SK-N-SH (cell line): ENCODE data around the gene LHPP. TPM values are rescaled to one million over a fixed set of nuclear protein-coding genes. Genes with fewer than 3 reads are reported as not detected.

Experiments used
- CTCF ChIA-PET: fragments of 300-600, 350-600 bp; formaldehyde crosslinking; extraction: SDS; loops from one replicate; lab custom pipeline; 2021; lab: Yijun Ruan, JAX
- POLR2A ChIA-PET: fragments of 350-600 bp; sonication (Branson Sonifier 250); formaldehyde crosslinking; extraction: SDS; loops from one replicate; lab custom pipeline; 2020; ENCODE audit warnings: antibody characterized with exemption, inconsistent platforms; lab: Yijun Ruan, JAX
- DNase-seq: peaks from one replicate; pipeline ENCODE4 v3.0.0; 2012
- H2AFZ ChIP-seq: fragments of 200-600 bp; sonication (generic); 2 replicates; pipeline ENCODE4 v1.8.1; 2016; ENCODE audit warnings: antibody characterized with exemption, mild to moderate bottlenecking, low read depth
- H3F3A ChIP-seq: fragments of 200-600 bp; sonication (generic); replicated peaks from 2 replicates; pipeline ENCODE3; 2016; ENCODE audit warnings: antibody characterized with exemption, mild to moderate bottlenecking; ENCODE audit not compliant: insufficient read depth
- H3K27ac ChIP-seq, 2 experiments: fragments of 200-500 bp in 1 of 2; fragments of 200-600 bp in 1 of 2; sonication (Bioruptor generic) in 1 of 2; sonication (generic), shearing (Covaris generic) in 1 of 2; 2 replicates each; pipeline versions ENCODE4 v1.5.1 to v1.6.1; 2014 to 2016; ENCODE audit warnings: low read depth in 2 of 2, inconsistent platforms in 1 of 2, low read length in 1 of 2, mild to moderate bottlenecking in 1 of 2, mixed read lengths in 1 of 2
- H3K27me3 ChIP-seq: fragments of 200-600 bp; sonication (generic), shearing (Covaris generic); 2 replicates; pipeline ENCODE4 v1.6.1; 2016; ENCODE audit warnings: mixed run types; ENCODE audit not compliant: insufficient read depth
- H3K36me3 ChIP-seq, 2 experiments: fragments of 200-500 bp in 1 of 2; fragments of 200-600 bp in 1 of 2; sonication (Bioruptor generic) in 1 of 2; sonication (generic) in 1 of 2; replicated peaks in 1 of 2; 2 replicates each; pipeline versions ENCODE3 to v1.5.1; 2014 to 2016; ENCODE audit warnings: low read length in 1 of 2, mild to moderate bottlenecking in 1 of 2; ENCODE audit not compliant: insufficient read depth in 2 of 2, control insufficient read depth in 1 of 2
- H3K4me1 ChIP-seq, 2 experiments: fragments of 200-500 bp in 1 of 2; fragments of 200-600 bp in 1 of 2; sonication (Bioruptor generic) in 1 of 2; sonication (generic), shearing (Covaris generic) in 1 of 2; 2 replicates each; pipeline versions ENCODE4 v1.5.1 to v1.6.1; 2014 to 2016; ENCODE audit warnings: low read depth in 1 of 2, low read length in 1 of 2, mixed run types in 1 of 2; ENCODE audit not compliant: insufficient read depth in 2 of 2, control insufficient read depth in 1 of 2
- H3K4me2 ChIP-seq: fragments of 200-600 bp; sonication (generic), shearing (Covaris generic); 2 replicates; pipeline ENCODE4 v1.6.1; 2017; ENCODE audit warnings: mixed run types
- H3K4me3 ChIP-seq, 2 experiments: fragments of 200-500 bp in 1 of 2; fragments of 200-600 bp in 1 of 2; sonication (Bioruptor generic) in 1 of 2; sonication (generic), shearing (Covaris generic) in 1 of 2; 2 replicates each; pipeline versions ENCODE4 v1.5.1 to v1.8.1; 2014 to 2016; ENCODE audit warnings: low read depth in 2 of 2, inconsistent platforms in 1 of 2, low read length in 1 of 2, mild to moderate bottlenecking in 1 of 2, mixed read lengths in 1 of 2, moderate library complexity in 1 of 2
- H3K79me2 ChIP-seq: fragments of 200-600 bp; sonication (generic); 2 replicates; pipeline ENCODE4 v1.8.1; 2017; ENCODE audit warnings: mild to moderate bottlenecking; ENCODE audit not compliant: insufficient read depth
- H3K9ac ChIP-seq: fragments of 200-600 bp; sonication (generic); 2 replicates; pipeline ENCODE4 v1.6.1; 2017; ENCODE audit warnings: mixed run types
- H3K9me2 ChIP-seq: fragments of 200-600 bp; sonication (generic); 2 replicates; pipeline ENCODE4 v1.6.1; 2017; ENCODE audit warnings: mixed run types
- H3K9me3 ChIP-seq: fragments of 200-600 bp; sonication (generic); 2 replicates; pipeline ENCODE4 v1.6.1; 2017; ENCODE audit warnings: mixed run types, mild to moderate bottlenecking, moderate library complexity
- H4K20me1 ChIP-seq: fragments of 200-600 bp; sonication (generic); 2 replicates; pipeline ENCODE4 v1.6.1; 2017; ENCODE audit warnings: mild to moderate bottlenecking, mixed run types; ENCODE audit not compliant: insufficient read depth
- CHD2 ChIP-seq: fragments of 150-350 bp; IDR thresholded peaks from 2 replicates; pipeline ENCODE4 v1.6.1; 2018; ENCODE audit warnings: low read length; ENCODE audit not compliant: partially characterized antibody
- EZH2phosphoT487 ChIP-seq: fragments of 200-600 bp; sonication (generic); IDR thresholded peaks from 2 replicates; pipeline ENCODE4 v1.6.1; 2017; ENCODE audit warnings: low read depth, mixed run types, mild to moderate bottlenecking, antibody characterized with exemption, moderate library complexity, borderline replicate concordance
- GABPA ChIP-seq: IDR thresholded peaks from 2 replicates; pipeline ENCODE4 v1.4.0; 2012; ENCODE audit warnings: low read depth, mild to moderate bottlenecking
- MEF2A ChIP-seq: IDR thresholded peaks from 2 replicates; pipeline ENCODE4 v1.4.0; 2012; ENCODE audit warnings: low read depth, borderline replicate concordance
- RAD21 ChIP-seq: IDR thresholded peaks from 2 replicates; pipeline ENCODE4 v1.6.1; 2012; ENCODE audit warnings: mild to moderate bottlenecking, low read length
- RCOR1 ChIP-seq: fragments of 150-350 bp; IDR thresholded peaks from 2 replicates; pipeline ENCODE4 v1.6.1; 2017; ENCODE audit warnings: antibody characterized with exemption, low read length
- RFX5 ChIP-seq: IDR thresholded peaks from 2 replicates; pipeline ENCODE4 v1.6.1; 2012; ENCODE audit warnings: mild to moderate bottlenecking, improper control_type of control experiment, low read length
- RXRA ChIP-seq: IDR thresholded peaks from 2 replicates; pipeline ENCODE4 v1.4.0; 2012; ENCODE audit warnings: low read depth, mild to moderate bottlenecking, borderline replicate concordance
- SIN3A ChIP-seq: IDR thresholded peaks from 2 replicates; pipeline ENCODE4 v1.6.1; 2012; ENCODE audit warnings: low read depth, mild to moderate bottlenecking, low read length, moderate library complexity, borderline replicate concordance
- SMC3 ChIP-seq: IDR thresholded peaks from 2 replicates; pipeline ENCODE4 v1.6.1; 2012; ENCODE audit warnings: low read depth, low read length, improper control_type of control experiment
- TAF1 ChIP-seq: IDR thresholded peaks from 2 replicates; pipeline ENCODE4 v1.6.1; 2012; ENCODE audit warnings: low read depth, mild to moderate bottlenecking, low read length, moderate library complexity, borderline replicate concordance
- TCF12 ChIP-seq: IDR thresholded peaks from 2 replicates; pipeline ENCODE4 v1.4.0; 2012
- TEAD4 ChIP-seq: IDR thresholded peaks from 2 replicates; pipeline ENCODE4 v1.4.0; 2012; ENCODE audit warnings: mild to moderate bottlenecking, borderline replicate concordance; ENCODE audit not compliant: insufficient read depth
- WGBS: methylation state at CpG from one replicate; pipeline ENCODE4 v1.1.6; 2017; ENCODE audit warnings: low lambda C conversion rate; 5-methylcytosine and 5-hydroxymethylcytosine counted together
- polyA plus RNA-seq, 3 experiments: library from polyadenylated mRNA; depleted of rRNA; stranded (reverse); fragments of >200 nt; gene quantifications; 2 replicates each; pipeline ENCODE4 v1.2.3, GENCODE V29; 2012
- TF ChIP-seq, protein P1 (sequence below): IDR thresholded peaks from 2 replicates; pipeline ENCODE4 v1.6.1; 2012; ENCODE audit warnings: mild to moderate bottlenecking, low read depth, low read length, moderate library complexity
- TF ChIP-seq, protein P2 (sequence below): fragments of 150-350 bp; IDR thresholded peaks from 2 replicates; pipeline ENCODE4 v1.6.1; 2017; ENCODE audit warnings: antibody characterized with exemption, low read length, low read depth, borderline replicate concordance
- TF ChIP-seq, protein P3 (sequence below): fragments of 150-350 bp; IDR thresholded peaks from 2 replicates; pipeline ENCODE4 v1.6.1; 2016; ENCODE audit warnings: mild to moderate bottlenecking, low read depth, low read length
- TF ChIP-seq, protein P4 (sequence below): IDR thresholded peaks from 2 replicates; pipeline ENCODE4 v1.4.0; 2012; ENCODE audit warnings: low read depth, borderline replicate concordance

Gene LHPP
- polyA plus RNA-seq, 1 of the 3 experiments (the other 2 are of a cell fraction): 29.8 TPM

DNA sequence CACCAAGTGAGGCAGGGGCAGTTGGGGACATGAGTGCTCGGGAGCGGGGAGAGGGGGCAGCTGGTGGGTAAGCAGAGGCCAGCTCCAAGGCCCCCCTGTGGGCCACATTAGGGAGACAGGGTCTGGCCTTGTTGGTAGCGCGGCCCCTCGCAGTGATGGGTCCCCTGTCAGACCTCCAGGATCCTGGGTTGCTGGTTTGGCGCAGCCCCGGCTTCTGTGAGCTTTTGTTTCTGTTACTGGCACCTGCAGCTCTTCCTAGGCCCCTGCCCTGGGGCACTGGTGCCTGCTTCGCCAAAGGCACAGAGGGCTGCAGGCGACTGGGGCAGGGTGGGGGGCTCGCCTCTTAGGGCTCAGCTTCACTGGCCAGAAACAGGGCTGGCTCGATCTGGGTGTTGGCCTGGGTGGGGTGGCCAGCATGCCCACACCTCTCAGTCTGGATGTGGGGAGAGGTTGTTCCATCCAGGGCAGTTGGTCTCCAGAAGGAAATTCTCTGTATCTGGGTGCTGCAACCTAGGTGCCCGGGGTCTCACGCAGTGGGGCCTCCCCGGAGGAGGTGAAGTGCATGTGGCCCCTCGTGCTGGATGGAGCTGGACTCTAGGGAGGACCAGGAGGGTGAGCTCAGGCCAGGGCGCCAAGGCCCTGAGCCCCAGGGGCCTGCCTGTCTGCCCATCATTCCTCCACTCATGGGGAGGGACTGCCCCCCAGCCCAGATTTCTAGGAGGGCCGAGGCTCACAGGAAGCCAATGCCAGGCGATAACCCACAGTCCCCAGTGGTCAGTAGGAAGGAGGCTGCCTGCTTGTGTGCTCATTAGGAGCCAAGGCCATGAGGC lies 138.6 kb downstream of the LHPP start:
- H3K79me2 ChIP-seq: no peaks in the 10 kb centered on the region
- DNase-seq: no peak
- no peaks in the 10 kb centered on the region for H4K20me1 ChIP-seq
- no peaks in the 10 kb centered on the region for H3K9me2 ChIP-seq
- H3K27me3 ChIP-seq: no peaks in the 10 kb centered on the region
- H3K9ac ChIP-seq: no peak overlapping the region
- no peaks in the 10 kb centered on the region for H3K36me3 ChIP-seq
- WGBS: 71% methylated on average over 12 of the region's 18 CpGs
- peaks cover 0 to 13% of the 10 kb centered on the region in 2 experiments; a peak in 1 of 4 replicates for H3K4me1 ChIP-seq
- H2AFZ ChIP-seq: no peak overlapping the region
- no peak overlapping the region for H3K27ac ChIP-seq
- no peaks in the 10 kb centered on the region for H3F3A ChIP-seq
- CTCF ChIA-PET: no interaction called here
- H3K4me2 ChIP-seq: no peak overlapping the region
- no peak overlapping the region for H3K4me3 ChIP-seq
- no peaks in the 10 kb centered on the region for H3K9me3 ChIP-seq
- TF ChIP-seq CHD2 (no peak), TAF1 (no peak), RAD21 (no peak)
- TF ChIP-seq, protein P1, sequence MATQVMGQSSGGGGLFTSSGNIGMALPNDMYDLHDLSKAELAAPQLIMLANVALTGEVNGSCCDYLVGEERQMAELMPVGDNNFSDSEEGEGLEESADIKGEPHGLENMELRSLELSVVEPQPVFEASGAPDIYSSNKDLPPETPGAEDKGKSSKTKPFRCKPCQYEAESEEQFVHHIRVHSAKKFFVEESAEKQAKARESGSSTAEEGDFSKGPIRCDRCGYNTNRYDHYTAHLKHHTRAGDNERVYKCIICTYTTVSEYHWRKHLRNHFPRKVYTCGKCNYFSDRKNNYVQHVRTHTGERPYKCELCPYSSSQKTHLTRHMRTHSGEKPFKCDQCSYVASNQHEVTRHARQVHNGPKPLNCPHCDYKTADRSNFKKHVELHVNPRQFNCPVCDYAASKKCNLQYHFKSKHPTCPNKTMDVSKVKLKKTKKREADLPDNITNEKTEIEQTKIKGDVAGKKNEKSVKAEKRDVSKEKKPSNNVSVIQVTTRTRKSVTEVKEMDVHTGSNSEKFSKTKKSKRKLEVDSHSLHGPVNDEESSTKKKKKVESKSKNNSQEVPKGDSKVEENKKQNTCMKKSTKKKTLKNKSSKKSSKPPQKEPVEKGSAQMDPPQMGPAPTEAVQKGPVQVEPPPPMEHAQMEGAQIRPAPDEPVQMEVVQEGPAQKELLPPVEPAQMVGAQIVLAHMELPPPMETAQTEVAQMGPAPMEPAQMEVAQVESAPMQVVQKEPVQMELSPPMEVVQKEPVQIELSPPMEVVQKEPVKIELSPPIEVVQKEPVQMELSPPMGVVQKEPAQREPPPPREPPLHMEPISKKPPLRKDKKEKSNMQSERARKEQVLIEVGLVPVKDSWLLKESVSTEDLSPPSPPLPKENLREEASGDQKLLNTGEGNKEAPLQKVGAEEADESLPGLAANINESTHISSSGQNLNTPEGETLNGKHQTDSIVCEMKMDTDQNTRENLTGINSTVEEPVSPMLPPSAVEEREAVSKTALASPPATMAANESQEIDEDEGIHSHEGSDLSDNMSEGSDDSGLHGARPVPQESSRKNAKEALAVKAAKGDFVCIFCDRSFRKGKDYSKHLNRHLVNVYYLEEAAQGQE: no peak
- TF ChIP-seq, protein P2, sequence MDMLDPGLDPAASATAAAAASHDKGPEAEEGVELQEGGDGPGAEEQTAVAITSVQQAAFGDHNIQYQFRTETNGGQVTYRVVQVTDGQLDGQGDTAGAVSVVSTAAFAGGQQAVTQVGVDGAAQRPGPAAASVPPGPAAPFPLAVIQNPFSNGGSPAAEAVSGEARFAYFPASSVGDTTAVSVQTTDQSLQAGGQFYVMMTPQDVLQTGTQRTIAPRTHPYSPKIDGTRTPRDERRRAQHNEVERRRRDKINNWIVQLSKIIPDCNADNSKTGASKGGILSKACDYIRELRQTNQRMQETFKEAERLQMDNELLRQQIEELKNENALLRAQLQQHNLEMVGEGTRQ: no peak
- POLR2A ChIA-PET: no interaction called here

DNA sequence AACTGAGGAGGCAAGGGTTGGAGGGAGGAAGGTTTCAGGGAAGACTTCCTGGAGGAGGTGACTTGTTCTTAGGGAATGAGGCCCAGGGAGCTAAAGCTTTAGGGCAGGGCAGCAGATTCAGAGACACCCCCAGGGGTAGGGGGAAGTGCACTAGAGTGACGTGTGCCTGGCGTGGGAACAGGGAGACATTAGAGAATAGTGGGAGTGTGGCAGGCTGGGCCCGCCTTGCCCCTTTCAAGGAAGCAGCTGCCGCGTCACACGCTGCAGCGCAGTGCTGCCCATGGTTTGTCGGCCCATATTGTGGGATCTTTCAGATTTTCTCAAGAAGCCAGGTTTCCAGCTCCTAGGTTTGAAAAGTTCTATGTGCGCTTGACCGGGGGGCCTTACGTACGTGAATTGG lies 139.4 kb downstream of the LHPP start:
- CTCF ChIA-PET: no interaction called here
- 90% methylated on average over 12 of the region's 12 CpGs for WGBS

More for the DNA sequence above, 139.4 kb downstream of the LHPP start:
- POLR2A ChIA-PET: no interaction called here
- H3K9ac ChIP-seq: no peak overlapping the region
- no peaks in the 10 kb centered on the region for H3K36me3 ChIP-seq
- H3K27ac ChIP-seq: no peak overlapping the region
- no peak overlapping the region for H2AFZ ChIP-seq
- H3K27me3 ChIP-seq: no peaks in the 10 kb centered on the region
- no peaks in the 10 kb centered on the region for H3K9me3 ChIP-seq
- H3F3A ChIP-seq: no peaks in the 10 kb centered on the region
- DNase-seq: no peak
- no peaks in the 10 kb centered on the region for H4K20me1 ChIP-seq
- no peak for TF ChIP-seq RXRA
- no peak for TF ChIP-seq TAF1
- no peak for TF ChIP-seq TCF12
- no peak for TF ChIP-seq MEF2A
- no peak for TF ChIP-seq RCOR1
- TF ChIP-seq TEAD4: no peak
- TF ChIP-seq RAD21: no peak
- TF ChIP-seq SIN3A: no peak
- TF ChIP-seq, protein P2: no peak
- TF ChIP-seq, protein P3, sequence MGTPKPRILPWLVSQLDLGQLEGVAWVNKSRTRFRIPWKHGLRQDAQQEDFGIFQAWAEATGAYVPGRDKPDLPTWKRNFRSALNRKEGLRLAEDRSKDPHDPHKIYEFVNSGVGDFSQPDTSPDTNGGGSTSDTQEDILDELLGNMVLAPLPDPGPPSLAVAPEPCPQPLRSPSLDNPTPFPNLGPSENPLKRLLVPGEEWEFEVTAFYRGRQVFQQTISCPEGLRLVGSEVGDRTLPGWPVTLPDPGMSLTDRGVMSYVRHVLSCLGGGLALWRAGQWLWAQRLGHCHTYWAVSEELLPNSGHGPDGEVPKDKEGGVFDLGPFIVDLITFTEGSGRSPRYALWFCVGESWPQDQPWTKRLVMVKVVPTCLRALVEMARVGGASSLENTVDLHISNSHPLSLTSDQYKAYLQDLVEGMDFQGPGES: no peak
- TF ChIP-seq, protein P4, sequence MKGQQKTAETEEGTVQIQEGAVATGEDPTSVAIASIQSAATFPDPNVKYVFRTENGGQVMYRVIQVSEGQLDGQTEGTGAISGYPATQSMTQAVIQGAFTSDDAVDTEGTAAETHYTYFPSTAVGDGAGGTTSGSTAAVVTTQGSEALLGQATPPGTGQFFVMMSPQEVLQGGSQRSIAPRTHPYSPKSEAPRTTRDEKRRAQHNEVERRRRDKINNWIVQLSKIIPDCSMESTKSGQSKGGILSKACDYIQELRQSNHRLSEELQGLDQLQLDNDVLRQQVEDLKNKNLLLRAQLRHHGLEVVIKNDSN: no peak
- TF ChIP-seq GABPA: no peak
- TF ChIP-seq EZH2phosphoT487: no peak
- no peak for TF ChIP-seq RFX5
- no peak for TF ChIP-seq SMC3
- peaks cover 0 to 13% of the 10 kb centered on the region in 2 experiments; a peak in 1 of 4 replicates for H3K4me1 ChIP-seq
- no peaks in the 10 kb centered on the region for H3K79me2 ChIP-seq
- no peak overlapping the region for H3K4me3 ChIP-seq
- no peaks in the 10 kb centered on the region for H3K9me2 ChIP-seq
- no peak overlapping the region for H3K4me2 ChIP-seq
